Activated B cell treated with CpG ODN at 0.5 μM for 24 hours (primary cell): Measurements from ENCODE around the gene MINAR2. TPM values are rescaled to one million over a fixed set of nuclear protein-coding genes. Genes with fewer than 3 reads are reported as not detected.

Experiments used
- ATAC-seq: fragments of 200-7000 bp; cut with Tn5 transposase; one replicate; pipeline ENCODE4 v1.10.0; 2021; ENCODE audit warnings: low read depth, mild to moderate bottlenecking, moderate library complexity
- CTCF ChIA-PET: fragments of 350-600 bp; sonication (Branson Sonifier 250); formaldehyde crosslinking; loops from one replicate; lab custom pipeline; 2021; ENCODE audit warnings: antibody characterized with exemption; lab: Charles Lee
- POLR2A ChIA-PET: fragments of 350-600 bp; sonication (Branson Sonifier 250); formaldehyde crosslinking; loops from one replicate; lab custom pipeline; 2021; ENCODE audit warnings: antibody characterized with exemption; lab: Charles Lee
- DNase-seq: peaks from one replicate; pipeline ENCODE4 v3.0.0; 2022
- H3K27ac Mint-ChIP-seq: one replicate; pipeline ENCODE4 v1.8.0; 2020; ENCODE audit warnings: mixed read lengths
- H3K27me3 Mint-ChIP-seq: one replicate; pipeline ENCODE4 v1.8.0; 2021; ENCODE audit warnings: mixed read lengths
- H3K36me3 Mint-ChIP-seq: one replicate; pipeline ENCODE4 v1.8.0; 2021; ENCODE audit warnings: low read depth, mixed read lengths
- H3K4me1 Mint-ChIP-seq: one replicate; pipeline ENCODE4 v1.8.0; 2021; ENCODE audit warnings: mixed read lengths
- H3K4me3 Mint-ChIP-seq: one replicate; pipeline ENCODE4 v1.8.0; 2020; ENCODE audit warnings: mild to moderate bottlenecking, mixed read lengths
- H3K9me3 Mint-ChIP-seq: one replicate; pipeline ENCODE4 v1.8.0; 2020; ENCODE audit warnings: mixed read lengths
- CTCF ChIP-seq: fragments of 200-600 bp; IDR thresholded peaks from one replicate; pipeline ENCODE4 v1.8.0; 2022; ENCODE audit warnings: antibody characterized with exemption, mild to moderate bottlenecking
- intact Hi-C: fragments of 100-400 bp; cut with micrococcal nuclease; formaldehyde crosslinking; loops from one replicate; pipeline ENCODE4 v1.15.1; 2024
- total RNA-seq: library from RNA; stranded (reverse); gene quantifications from 2 replicates; pipeline ENCODE4 v1.2.3, GENCODE V29; 2022

Gene MINAR2
- total RNA-seq, 1 donor from 2014 or later: not detected

GRCh38 chr5:129745997-129746396, 1.9 kb upstream of the MINAR2 start:
- no peaks in the 10 kb centered on the region for H3K27me3 Mint-ChIP-seq
- ATAC-seq: no peak
- CTCF ChIA-PET: no interaction called here

GRCh38 chr5:129746876-129747275, 1.0 kb upstream of the MINAR2 start:
- ChIA-PET POLR2A (no interaction called here), CTCF (no interaction called here)
- no peak for TF ChIP-seq CTCF
- ATAC-seq: no peak
- Mint-ChIP-seq H3K9me3 (no peaks in the 10 kb centered on the region), H3K4me3 (no peak overlapping the region), H3K27ac (no peak overlapping the region), H3K4me1 (no peaks in the 10 kb centered on the region), H3K27me3 (no peaks in the 10 kb centered on the region), H3K36me3 (no peaks in the 10 kb centered on the region)
- intact Hi-C loops: loop anchor here (5.0 kb wide), 1 partner anchor 1970 kb away; no protein-coding TSS in a partner anchor
- DNase-seq: no peak

More at GRCh38 chr5:129745997-129746396, 1.9 kb upstream of the MINAR2 start:
- POLR2A ChIA-PET: no interaction called here
- Mint-ChIP-seq H3K27ac (no peak overlapping the region), H3K9me3 (no peaks in the 10 kb centered on the region), H3K4me1 (no peaks in the 10 kb centered on the region), H3K4me3 (no peak overlapping the region), H3K36me3 (no peaks in the 10 kb centered on the region)
- TF ChIP-seq CTCF: no peak
- no peak for DNase-seq
- intact Hi-C loops: loop anchor here (5.0 kb wide), 1 partner anchor 1969 kb away; no protein-coding TSS in a partner anchor

- ChIA-PET POLR2A (no interaction called here), CTCF (no interaction called here)
- Mint-ChIP-seq H3K36me3 (no peaks in the 10 kb centered on the region), H3K9me3 (no peaks in the 10 kb centered on the region), H3K27me3 (no peaks in the 10 kb centered on the region), H3K27ac (no peak overlapping the region), H3K4me3 (no peak overlapping the region), H3K4me1 (no peaks in the 10 kb centered on the region)
- ATAC-seq (no peak), DNase-seq (no peak)
- intact Hi-C loops: loop anchor here (5.0 kb wide), 1 partner anchor 1972 kb away; no protein-coding TSS in a partner anchor
- TF ChIP-seq CTCF: no peak
These were observed 1.3 kb downstream of the MINAR2 start for GRCh38 chr5:129748913-129749880.

GRCh38 chr5:129760636-129761325, 12.9 kb downstream of the MINAR2 start:
- H3K4me1 Mint-ChIP-seq: no peaks in the 10 kb centered on the region
- H3K27me3 Mint-ChIP-seq: peaks cover 2% of the 10 kb centered on the region
- intact Hi-C loops: no loop called here
- ChIA-PET POLR2A (no interaction called here), CTCF (interaction anchor here (1.5 to 2.8 kb wide), 3 partner anchors 10 to 24 kb away, joined by 3 to 11 read pairs (median 10); no protein-coding TSS in a partner anchor)
- ATAC-seq: no peak
- H3K4me3 Mint-ChIP-seq: no peak overlapping the region
- no peak for DNase-seq
- no peak overlapping the region for H3K27ac Mint-ChIP-seq
- H3K36me3 Mint-ChIP-seq: no peaks in the 10 kb centered on the region
- no peak for TF ChIP-seq CTCF
- H3K9me3 Mint-ChIP-seq: no peaks in the 10 kb centered on the region

- H3K27me3 Mint-ChIP-seq: peaks cover 2% of the 10 kb centered on the region
- TF ChIP-seq CTCF: no peak
- no peaks in the 10 kb centered on the region for H3K36me3 Mint-ChIP-seq
- ChIA-PET CTCF (interaction anchor here (1.3 kb wide), 1 partner anchor 858 kb away, joined by 5 read pairs; no protein-coding TSS in a partner anchor), POLR2A (no interaction called here)
- H3K4me1 Mint-ChIP-seq: peaks cover 2% of the 10 kb centered on the region
- H3K27ac Mint-ChIP-seq: no peak overlapping the region
- DNase-seq (no peak), ATAC-seq (no peak)
- H3K4me3 Mint-ChIP-seq: no peak overlapping the region
- intact Hi-C loops: no loop called here
- H3K9me3 Mint-ChIP-seq: no peaks in the 10 kb centered on the region
These were observed 15.8 kb downstream of the MINAR2 start for GRCh38 chr5:129763651-129764050.
